ENCODE data around the gene PLEKHA1. TPM values are rescaled to one million over a fixed set of nuclear protein-coding genes. Genes with fewer than 3 reads are reported as not detected.

The PLEKHA1 gene
- total and polyA plus RNA-seq, 2 donors from 2014 or later: 19.5 to 168 TPM

DNA sequence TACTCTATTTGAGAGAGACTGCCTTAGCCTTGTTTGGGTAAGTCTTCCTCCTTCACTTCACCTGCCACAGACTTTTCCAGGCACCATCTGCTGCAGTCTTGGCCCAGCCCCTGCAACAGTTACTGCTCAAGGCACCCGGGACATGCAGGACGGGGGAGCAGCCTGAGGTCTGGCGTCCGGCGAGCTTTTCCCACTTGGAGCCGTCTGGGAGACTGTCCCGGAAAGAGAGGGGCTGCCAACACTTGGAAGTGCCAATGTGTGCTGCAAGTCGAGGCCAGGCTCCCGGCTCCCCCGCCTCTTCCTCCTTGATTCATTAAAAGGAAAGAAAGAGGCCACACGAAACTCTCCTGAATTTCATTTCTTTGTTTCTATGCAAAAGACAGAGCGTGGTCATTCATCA is 100.6 kb downstream of the PLEKHA1 start:
- H3K27ac ChIP-seq (ENCODE audit: low read depth in 2 of 2, low read length in 2 of 2): no peak overlapping the region
- H3K4me3 ChIP-seq (ENCODE audit: low read length in 3 of 3): peak overlapping the region in 1 of 3 donors; percentile 5
- H3K27me3 ChIP-seq (ENCODE audit: control insufficient read depth, insufficient read depth, low read length): no peaks in the 10 kb centered on the region
- FAIRE-seq (no peak), DNase-seq (peak in 1 of 5 donors; percentile 83)
- H3K9me3 ChIP-seq (ENCODE audit: control insufficient read depth in 2 of 3, insufficient read depth in 1 of 3, low read length in 3 of 3): no peaks in the 10 kb centered on the region
- H3K36me3 ChIP-seq (ENCODE audit: control insufficient read depth in 2 of 3, insufficient read depth in 3 of 3, low read length in 3 of 3): no peaks in the 10 kb centered on the region
- TF ChIP-seq, protein P1, sequence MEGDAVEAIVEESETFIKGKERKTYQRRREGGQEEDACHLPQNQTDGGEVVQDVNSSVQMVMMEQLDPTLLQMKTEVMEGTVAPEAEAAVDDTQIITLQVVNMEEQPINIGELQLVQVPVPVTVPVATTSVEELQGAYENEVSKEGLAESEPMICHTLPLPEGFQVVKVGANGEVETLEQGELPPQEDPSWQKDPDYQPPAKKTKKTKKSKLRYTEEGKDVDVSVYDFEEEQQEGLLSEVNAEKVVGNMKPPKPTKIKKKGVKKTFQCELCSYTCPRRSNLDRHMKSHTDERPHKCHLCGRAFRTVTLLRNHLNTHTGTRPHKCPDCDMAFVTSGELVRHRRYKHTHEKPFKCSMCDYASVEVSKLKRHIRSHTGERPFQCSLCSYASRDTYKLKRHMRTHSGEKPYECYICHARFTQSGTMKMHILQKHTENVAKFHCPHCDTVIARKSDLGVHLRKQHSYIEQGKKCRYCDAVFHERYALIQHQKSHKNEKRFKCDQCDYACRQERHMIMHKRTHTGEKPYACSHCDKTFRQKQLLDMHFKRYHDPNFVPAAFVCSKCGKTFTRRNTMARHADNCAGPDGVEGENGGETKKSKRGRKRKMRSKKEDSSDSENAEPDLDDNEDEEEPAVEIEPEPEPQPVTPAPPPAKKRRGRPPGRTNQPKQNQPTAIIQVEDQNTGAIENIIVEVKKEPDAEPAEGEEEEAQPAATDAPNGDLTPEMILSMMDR (IDR thresholded peaks at IDR 0.05; ENCODE audit: borderline replicate concordance, extremely low read depth, insufficient read depth): no peak
- intact Hi-C loops (cut with DNase I): no loop called here
- no peak overlapping the region for H3K9ac ChIP-seq (ENCODE audit: low read length in 3 of 3)
- H3K4me1 ChIP-seq (ENCODE audit: control insufficient read depth in 2 of 3, insufficient read depth in 2 of 3, low read depth in 1 of 3, low read length in 3 of 3): peaks cover 0 to 15% (median 4%) of the 10 kb centered on the region in 3 donors

- H3K27ac ChIP-seq (ENCODE audit: low read depth in 2 of 2, low read length in 2 of 2): no peak overlapping the region
- peaks cover 0 to 15% (median 4%) of the 10 kb centered on the region in 3 donors for H3K4me1 ChIP-seq (ENCODE audit: control insufficient read depth in 2 of 3, insufficient read depth in 2 of 3, low read depth in 1 of 3, low read length in 3 of 3)
- TF ChIP-seq, protein P1 (IDR thresholded peaks at IDR 0.05; ENCODE audit: borderline replicate concordance, extremely low read depth, insufficient read depth): no peak
- DNase-seq: peak in 3 of 5 donors; percentile 61 to 76 (median 75)
- no peaks in the 10 kb centered on the region for H3K9me3 ChIP-seq (ENCODE audit: control insufficient read depth in 2 of 3, insufficient read depth in 1 of 3, low read length in 3 of 3)
- H3K9ac ChIP-seq (ENCODE audit: low read length in 3 of 3): no peak overlapping the region
- intact Hi-C loops (cut with DNase I): no loop called here
- FAIRE-seq: no peak
- no peaks in the 10 kb centered on the region for H3K27me3 ChIP-seq (ENCODE audit: control insufficient read depth, insufficient read depth, low read length)
- H3K36me3 ChIP-seq (ENCODE audit: control insufficient read depth in 2 of 3, insufficient read depth in 3 of 3, low read length in 3 of 3): no peaks in the 10 kb centered on the region
- H3K4me3 ChIP-seq (ENCODE audit: low read length in 3 of 3): peak overlapping the region in 1 of 3 donors; percentile 18
Observed at GRCh38 chr10:122475591-122476332, 101.3 kb downstream of the PLEKHA1 start.

- TF ChIP-seq, protein P1 (IDR thresholded peaks at IDR 0.05; ENCODE audit: borderline replicate concordance, extremely low read depth, insufficient read depth): no peak
- Histone ChIP-seq H3K9me3 (ENCODE audit: control insufficient read depth in 2 of 3, insufficient read depth in 1 of 3, low read length in 3 of 3) (no peaks in the 10 kb centered on the region), H3K27me3 (ENCODE audit: control insufficient read depth, insufficient read depth, low read length) (no peaks in the 10 kb centered on the region), H3K4me1 (ENCODE audit: control insufficient read depth in 2 of 3, insufficient read depth in 2 of 3, low read depth in 1 of 3, low read length in 3 of 3) (peaks cover 0 to 15% (median 4%) of the 10 kb centered on the region in 3 donors), H3K36me3 (ENCODE audit: control insufficient read depth in 2 of 3, insufficient read depth in 3 of 3, low read length in 3 of 3) (no peaks in the 10 kb centered on the region), H3K9ac (ENCODE audit: low read length in 3 of 3) (no peak overlapping the region), H3K27ac (ENCODE audit: low read depth in 2 of 2, low read length in 2 of 2) (no peak overlapping the region), H3K4me3 (ENCODE audit: low read length in 3 of 3) (peak overlapping the region in 1 of 3 donors; percentile 18)
- DNase-seq: no peak
- intact Hi-C loops (cut with DNase I): no loop called here
- no peak for FAIRE-seq
Observed at GRCh38 chr10:122476333-122476695, 101.8 kb downstream of the PLEKHA1 start.
